Measurements from ENCODE around the gene RNF157. TPM values are rescaled to one million over a fixed set of nuclear protein-coding genes. Genes with fewer than 3 reads are reported as not detected.

Gene RNF157
- total and polyA plus RNA-seq, 2 of the 4 experiments (the other 2 are of a cell fraction): 0.54 to 1.3 TPM

GRCh38 chr17:76235883-76236282 is 4.4 kb downstream of the RNF157 start:
- Histone ChIP-seq H3K36me3 (ENCODE audit: control insufficient read depth, insufficient read depth, low read length) (no peaks in the 10 kb centered on the region), H4K5ac (ENCODE audit: low read depth, low read length) (no peak overlapping the region), H3K79me1 (ENCODE audit: low read depth in 1 of 2, low read length in 2 of 2) (peaks cover 0 to 3% of the 10 kb centered on the region in 2 experiments; a peak in 1 of 4 replicates), H3K14ac (replicated peaks; ENCODE audit: low read depth, low read length) (no peak overlapping the region), H2BK5ac (ENCODE audit: low read depth, low read length, poor library complexity, severe bottlenecking) (no peak overlapping the region), H2BK15ac (ENCODE audit: low read depth, low read length) (no peak overlapping the region), H3K4ac (ENCODE audit: low read depth, low read length) (no peak overlapping the region), H2AFZ (replicated peaks; ENCODE audit: low read length, poor library complexity) (no peak overlapping the region), H2AK9ac (replicated peaks; ENCODE audit: low read depth, low read length, poor library complexity) (no peak overlapping the region), H3K56ac (ENCODE audit: extremely low read depth, insufficient read depth, low read length) (no peak overlapping the region), H3K4me1 (ENCODE audit: control insufficient read depth, insufficient read depth, low read length) (peaks cover 6% of the 10 kb centered on the region), H3K23ac (ENCODE audit: low read depth, low read length) (no peak overlapping the region), H3K9me3 (ENCODE audit: control insufficient read depth, insufficient read depth, low read length) (no peaks in the 10 kb centered on the region), H2BK120ac (ENCODE audit: low read depth, low read length) (no peak overlapping the region), H3K9me1 (ENCODE audit: insufficient read depth, low read length) (peaks cover 3% of the 10 kb centered on the region; the same call in 1 of the 2 replicates), H3K9ac (ENCODE audit: low read depth, low read length) (no peak overlapping the region), H2AK5ac (ENCODE audit: low read depth, low read length) (no peak overlapping the region), H3K27me3 (ENCODE audit: control insufficient read depth, insufficient read depth, low read length) (peaks cover 7% of the 10 kb centered on the region), H4K91ac (ENCODE audit: insufficient read depth, low read depth, low read length) (no peak overlapping the region), H3K4me2 (ENCODE audit: low read depth, low read length) (no peak overlapping the region), H4K20me1 (ENCODE audit: insufficient read depth, low read length) (0 out of 2 replicates have a peak, but pooled peaks cover 3% of the 10 kb centered on the region), H3K18ac (ENCODE audit: low read depth, low read length) (no peak overlapping the region), H3K27ac (ENCODE audit: insufficient read depth, low read length) (no peak overlapping the region), H3K4me3 (ENCODE audit: insufficient read depth, low read depth, low read length) (no peak overlapping the region), H4K8ac (ENCODE audit: low read depth in 2 of 2, low read length in 2 of 2) (no peak overlapping the region), H2BK20ac (ENCODE audit: low read depth, low read length) (no peak overlapping the region)
- TF ChIP-seq ELK1 (IDR thresholded peaks at IDR 0.05; ENCODE audit: borderline replicate concordance, low read depth, low read length) (no peak), MXI1 (IDR thresholded peaks at IDR 0.05; ENCODE audit: borderline replicate concordance, low read depth, low read length) (no peak), CHD1 (IDR thresholded peaks at IDR 0.05; ENCODE audit: low read depth, low read length) (no peak), CTCF (conservative IDR thresholded peaks at IDR 0.05; ENCODE audit: low read depth, low read length) (no peak), MAFK (IDR thresholded peaks at IDR 0.05; ENCODE audit: low read depth, low read length) (no peak), BHLHE40 (IDR thresholded peaks at IDR 0.05; ENCODE audit: low read depth, low read length) (no peak), MAZ (IDR thresholded peaks at IDR 0.05; ENCODE audit: borderline replicate concordance, low read depth, low read length) (no peak), RAD21 (IDR thresholded peaks at IDR 0.05; ENCODE audit: low read length) (no peak), CEBPB (IDR thresholded peaks at IDR 0.05; ENCODE audit: low read depth, low read length) (no peak), POLR2A (IDR thresholded peaks at IDR 0.05; ENCODE audit: low read depth, low read length) (no peak), SMC3 (IDR thresholded peaks at IDR 0.05; ENCODE audit: low read depth, low read length) (no peak), RCOR1 (IDR thresholded peaks at IDR 0.05; ENCODE audit: insufficient replicate concordance, low read length) (no peak), RFX5 (IDR thresholded peaks at IDR 0.05; ENCODE audit: low read depth, low read length) (no peak), USF2 (IDR thresholded peaks at IDR 0.05; ENCODE audit: low read depth, low read length) (no peak), FOS (IDR thresholded peaks at IDR 0.05; ENCODE audit: low read depth, low read length) (no peak)
- no peak for ATAC-seq (ENCODE audit: low read depth)
- WGBS, 2 experiments (ENCODE audit: extremely low coverage in 2 of 2, insufficient read length in 1 of 2): no CpG with 5 or more reads among the region's 2 CpGs
- no TSS peak for BruUV-seq (replicated peaks)
- POLR2A ChIA-PET (ENCODE audit: unreplicated experiment): no interaction called here
- intact Hi-C loops (cut with micrococcal nuclease): no loop called here
- dilution Hi-C loops (cut with HindIII; ENCODE audit: low sequenced_read_pairs, unreplicated experiment): no loop called here
- DNase-seq: no peak
- in situ Hi-C loops (cut with MboI; ENCODE audit: low sequenced_read_pairs): no loop called here
- CTCF ChIA-PET: no interaction called here

Measured in IMR-90 (cell line).